Measurements from ENCODE around the gene RAB4A.

RAB4A gene, protein sequence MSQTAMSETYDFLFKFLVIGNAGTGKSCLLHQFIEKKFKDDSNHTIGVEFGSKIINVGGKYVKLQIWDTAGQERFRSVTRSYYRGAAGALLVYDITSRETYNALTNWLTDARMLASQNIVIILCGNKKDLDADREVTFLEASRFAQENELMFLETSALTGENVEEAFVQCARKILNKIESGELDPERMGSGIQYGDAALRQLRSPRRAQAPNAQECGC

DNA sequence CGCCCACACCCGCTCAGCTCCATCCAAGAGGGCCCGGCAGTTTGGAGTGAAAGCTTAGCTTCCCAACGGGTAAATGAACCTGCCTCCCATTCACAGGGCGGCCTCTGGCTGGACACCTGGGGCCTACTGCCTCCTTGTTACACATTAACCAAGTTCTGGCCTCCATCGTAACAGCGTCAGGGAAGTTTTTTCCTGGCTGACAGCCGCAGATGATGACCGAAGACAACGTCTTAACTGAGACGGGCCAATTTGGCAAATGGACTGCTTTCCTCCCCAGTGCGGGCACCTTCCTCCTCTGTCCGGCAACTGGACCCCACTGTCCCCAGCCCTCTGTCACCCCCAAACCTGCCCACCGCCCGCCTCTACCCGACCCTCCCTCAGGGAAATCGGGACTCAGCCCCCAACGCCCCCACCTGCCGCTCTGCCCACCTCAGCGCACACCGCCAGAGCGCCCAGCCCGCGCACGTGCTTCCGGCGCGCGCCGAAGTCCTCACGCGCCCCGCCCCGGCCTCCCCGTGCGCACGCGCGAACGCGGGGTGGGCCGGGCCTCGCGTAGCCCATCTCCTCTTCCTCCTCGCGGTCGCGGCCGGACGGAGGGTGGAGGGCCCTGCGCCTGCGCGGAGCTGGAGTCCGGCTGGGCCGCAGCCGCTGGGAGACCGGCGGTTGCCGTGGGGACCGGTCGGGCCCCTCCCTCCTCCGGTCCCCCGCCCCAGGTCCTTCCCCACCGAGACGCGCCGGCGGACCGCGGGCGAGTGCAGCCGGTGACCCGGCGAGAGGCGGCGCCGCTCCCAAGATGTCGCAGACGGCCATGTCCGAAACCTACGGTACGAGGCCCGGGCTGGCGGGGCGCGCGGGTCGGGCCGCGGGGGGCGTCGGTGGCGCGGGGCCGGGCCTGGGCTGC, at the start of gene RAB4A:
TSS of gene RAB4A (plus strand) at position 565 of the 901 bp plus-strand sequence. CDS start at position 794, 229 bp downstream.
- TF ChIP-seq, protein P1, sequence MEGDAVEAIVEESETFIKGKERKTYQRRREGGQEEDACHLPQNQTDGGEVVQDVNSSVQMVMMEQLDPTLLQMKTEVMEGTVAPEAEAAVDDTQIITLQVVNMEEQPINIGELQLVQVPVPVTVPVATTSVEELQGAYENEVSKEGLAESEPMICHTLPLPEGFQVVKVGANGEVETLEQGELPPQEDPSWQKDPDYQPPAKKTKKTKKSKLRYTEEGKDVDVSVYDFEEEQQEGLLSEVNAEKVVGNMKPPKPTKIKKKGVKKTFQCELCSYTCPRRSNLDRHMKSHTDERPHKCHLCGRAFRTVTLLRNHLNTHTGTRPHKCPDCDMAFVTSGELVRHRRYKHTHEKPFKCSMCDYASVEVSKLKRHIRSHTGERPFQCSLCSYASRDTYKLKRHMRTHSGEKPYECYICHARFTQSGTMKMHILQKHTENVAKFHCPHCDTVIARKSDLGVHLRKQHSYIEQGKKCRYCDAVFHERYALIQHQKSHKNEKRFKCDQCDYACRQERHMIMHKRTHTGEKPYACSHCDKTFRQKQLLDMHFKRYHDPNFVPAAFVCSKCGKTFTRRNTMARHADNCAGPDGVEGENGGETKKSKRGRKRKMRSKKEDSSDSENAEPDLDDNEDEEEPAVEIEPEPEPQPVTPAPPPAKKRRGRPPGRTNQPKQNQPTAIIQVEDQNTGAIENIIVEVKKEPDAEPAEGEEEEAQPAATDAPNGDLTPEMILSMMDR (IDR thresholded peaks at IDR 0.05; ENCODE audit: low read depth, low read length, missing control alignments): no peak
- peak within 1 kb of the TSS; percentile 64 for H3K27ac ChIP-seq
- in situ Hi-C loops (cut with HindIII; ENCODE audit: low pct_ligation_motif_present, low sequenced_read_pairs): loop anchor here (25.0 kb wide), 1 partner anchor 192 kb away; no protein-coding TSS in a partner anchor
- peak within 1 kb of the TSS; percentile 58 for H3K4me3 ChIP-seq (ENCODE audit: low read depth, low read length)
- H3K27me3 ChIP-seq (replicated peaks): no peaks in the 10 kb centered on the region
- no peaks in the 10 kb centered on the region for H3K36me3 ChIP-seq (replicated peaks)
- DNase-seq: peak; percentile 62

DNA sequence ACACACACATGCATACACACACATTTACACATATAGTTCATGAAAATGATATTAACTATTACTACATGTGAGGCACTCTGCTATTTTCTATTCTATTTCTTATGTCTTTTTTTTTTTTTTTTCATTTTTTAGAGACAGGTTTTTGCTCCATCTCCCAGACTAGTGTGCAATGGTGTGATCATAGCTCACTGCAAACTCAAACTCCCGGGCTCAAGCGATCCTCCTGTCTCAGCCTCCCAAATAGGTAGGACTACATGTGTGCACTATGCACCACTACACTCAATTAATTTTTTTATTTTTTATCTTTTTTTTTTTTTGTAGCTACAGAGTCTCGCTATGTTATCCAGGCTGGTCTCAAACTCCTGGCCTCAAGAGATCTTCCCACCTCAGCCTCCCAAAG, 48.8 kb upstream of the RAB4A start:
- no peak for DNase-seq
- H3K27ac ChIP-seq: no peak overlapping the region
- in situ Hi-C loops (cut with HindIII; ENCODE audit: low pct_ligation_motif_present, low sequenced_read_pairs): no loop called here
- no peak overlapping the region for H3K4me3 ChIP-seq (ENCODE audit: low read depth, low read length)
- TF ChIP-seq, protein P1 (IDR thresholded peaks at IDR 0.05; ENCODE audit: low read depth, low read length, missing control alignments): no peak
- peaks cover 6% of the 10 kb centered on the region for H3K27me3 ChIP-seq (replicated peaks)
- H3K36me3 ChIP-seq (replicated peaks): no peaks in the 10 kb centered on the region

DNA sequence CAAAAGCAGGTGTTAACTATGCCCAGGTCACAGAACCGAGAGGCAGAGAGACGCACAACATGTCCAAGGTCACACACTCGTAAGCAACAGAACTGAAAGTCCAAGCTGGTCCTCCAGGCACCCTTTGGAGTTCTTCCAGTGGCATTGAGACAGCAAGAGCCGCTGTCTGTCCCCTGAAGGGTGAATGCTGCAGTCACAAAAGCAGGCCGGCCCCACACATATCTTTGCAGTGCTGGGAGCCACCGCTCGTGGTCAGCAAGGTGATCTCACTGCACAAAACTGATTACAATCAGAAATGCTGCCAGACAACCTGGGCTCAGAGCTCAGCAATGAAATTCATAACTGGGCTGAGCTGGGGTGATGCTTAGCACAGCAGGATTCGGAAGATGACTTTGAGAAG, 47.4 kb upstream of the RAB4A start:
- Histone ChIP-seq H3K36me3 (replicated peaks) (no peaks in the 10 kb centered on the region), H3K27ac (no peak overlapping the region), H3K27me3 (replicated peaks) (peaks cover 2% of the 10 kb centered on the region), H3K4me3 (ENCODE audit: low read depth, low read length) (no peak overlapping the region)
- no peak for DNase-seq
- in situ Hi-C loops (cut with HindIII; ENCODE audit: low pct_ligation_motif_present, low sequenced_read_pairs): no loop called here
- TF ChIP-seq, protein P1 (IDR thresholded peaks at IDR 0.05; ENCODE audit: low read depth, low read length, missing control alignments): no peak

DNA sequence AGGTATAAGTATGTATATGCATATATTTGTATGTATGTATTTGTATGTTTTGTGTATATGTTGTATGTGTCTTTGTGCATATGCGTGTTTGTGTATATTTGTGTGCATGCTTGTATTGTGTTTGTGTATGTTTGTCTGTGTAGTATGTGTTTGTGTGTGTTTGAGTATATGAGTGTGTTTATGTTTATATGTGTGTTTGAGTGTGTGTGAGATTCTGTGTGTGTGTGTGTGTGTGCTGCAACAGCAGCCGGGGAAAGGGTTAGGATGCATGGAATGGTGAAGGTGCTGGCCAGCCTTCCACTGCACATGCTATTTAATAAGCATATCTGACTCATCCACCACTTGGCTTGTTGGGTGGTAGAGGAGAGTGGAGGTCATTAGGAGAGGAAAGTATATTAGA, 46.6 kb upstream of the RAB4A start:
- no peak for DNase-seq
- in situ Hi-C loops (cut with HindIII; ENCODE audit: low pct_ligation_motif_present, low sequenced_read_pairs): no loop called here
- H3K27me3 ChIP-seq (replicated peaks): peaks cover 2% of the 10 kb centered on the region
- H3K4me3 ChIP-seq (ENCODE audit: low read depth, low read length): no peak overlapping the region
- TF ChIP-seq, protein P1 (IDR thresholded peaks at IDR 0.05; ENCODE audit: low read depth, low read length, missing control alignments): no peak
- no peak overlapping the region for H3K27ac ChIP-seq
- H3K36me3 ChIP-seq (replicated peaks): no peaks in the 10 kb centered on the region

DNA sequence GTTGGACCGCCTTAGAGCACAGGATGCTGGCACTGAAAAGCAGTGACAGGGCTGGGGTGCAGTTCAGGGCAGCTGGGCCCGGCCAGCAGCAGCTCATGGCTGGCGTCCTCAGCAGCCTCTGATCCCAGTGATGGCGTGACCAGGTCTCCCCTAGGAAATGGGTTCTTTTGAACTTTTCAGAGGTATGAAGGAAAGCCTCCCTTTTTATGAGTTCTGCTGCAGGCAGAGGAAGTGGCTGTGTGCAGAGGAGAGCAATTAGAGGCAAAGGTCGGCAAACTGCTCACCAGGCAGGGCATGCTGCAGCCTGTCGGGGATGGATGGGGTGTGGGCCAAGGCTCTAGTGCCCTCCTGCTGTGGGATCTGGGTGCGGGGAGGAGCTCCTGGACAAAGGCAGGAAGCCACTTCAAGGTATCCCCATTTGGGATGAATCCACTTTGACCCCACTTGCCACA, 45.6 kb upstream of the RAB4A start:
- in situ Hi-C loops (cut with HindIII; ENCODE audit: low pct_ligation_motif_present, low sequenced_read_pairs): no loop called here

More for the DNA sequence above, 45.6 kb upstream of the RAB4A start:
- TF ChIP-seq, protein P1 (IDR thresholded peaks at IDR 0.05; ENCODE audit: low read depth, low read length, missing control alignments): no peak
- DNase-seq: no peak
- no peaks in the 10 kb centered on the region for H3K36me3 ChIP-seq (replicated peaks)
- H3K27ac ChIP-seq: no peak overlapping the region
- peaks cover 2% of the 10 kb centered on the region for H3K27me3 ChIP-seq (replicated peaks)
- H3K4me3 ChIP-seq (ENCODE audit: low read depth, low read length): no peak overlapping the region

Measured in brain microvascular endothelial cell (primary cell).